HG03354 (cell line): ENCODE measurements around the gene TMEM62.
"Not testable (repeated sequence)": the region's sequence is repeated elsewhere in the genome, so short reads cannot be mapped to it uniquely, and the experiment has no call there.

Experiments
- ATAC-seq: cut with Tn5 transposase; IDR thresholded peaks from one replicate; pipeline ENCODE4 v1.9.1; 2021; ENCODE audit warnings: mild to moderate bottlenecking; ENCODE audit not compliant: unreplicated experiment, poor library complexity, severe bottlenecking

Gene TMEM62

DNA sequence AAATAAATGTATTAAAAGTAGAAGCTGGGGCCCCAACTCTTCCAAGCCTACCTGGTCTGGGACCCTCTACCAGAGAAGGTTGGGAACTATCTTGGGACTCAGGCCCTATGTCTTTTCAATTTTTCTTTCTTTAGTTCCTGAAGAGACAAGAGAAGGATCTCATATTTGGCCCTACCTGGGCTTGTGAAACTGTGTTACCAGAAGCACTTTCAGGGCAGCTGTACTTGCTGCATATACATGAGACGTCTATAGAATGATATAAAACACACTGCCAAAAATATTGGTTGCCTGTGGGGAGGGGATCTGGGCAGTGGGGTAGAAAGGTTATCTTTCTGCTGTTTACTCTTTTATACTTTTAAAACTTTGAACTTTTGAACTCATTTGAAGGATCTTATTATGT lies 88.0 kb downstream of the TMEM62 start:
- no peak for ATAC-seq

DNA sequence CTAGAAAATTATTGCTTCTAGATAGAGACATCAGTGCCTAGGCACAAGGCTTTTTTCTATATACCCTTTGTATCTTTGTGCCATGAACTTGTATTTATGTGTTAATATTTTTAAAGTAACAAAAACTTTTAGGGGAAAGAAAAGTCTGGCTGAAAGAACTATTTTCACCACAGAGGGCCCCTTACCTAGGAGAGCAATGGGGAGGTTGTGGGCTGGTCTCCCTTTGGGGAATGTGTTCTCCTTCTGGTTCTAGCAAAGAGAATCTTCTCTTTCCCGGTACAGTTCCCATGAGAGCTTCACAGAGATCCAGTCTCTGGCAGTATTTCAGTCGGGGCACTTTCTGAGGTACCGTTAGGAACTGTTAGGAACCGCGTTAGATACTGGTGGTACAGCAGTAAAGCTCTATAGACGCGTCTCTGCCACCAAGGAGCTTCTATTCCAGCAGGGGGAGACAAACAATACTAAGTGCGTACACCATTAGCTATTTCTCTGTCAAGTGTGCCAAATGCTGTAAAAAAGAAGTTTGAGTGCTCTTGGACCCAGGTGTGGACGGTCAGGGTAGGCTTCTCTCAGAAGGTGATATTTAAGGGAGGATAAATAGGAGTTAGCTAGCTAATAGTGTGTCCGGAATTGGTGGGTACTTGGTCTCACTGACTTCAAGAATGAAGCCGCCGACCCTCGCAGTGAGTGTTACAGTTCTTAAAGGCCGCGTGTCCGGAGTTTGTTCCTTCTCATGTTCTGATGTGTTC lies 92.0 kb downstream of the TMEM62 start:
- ATAC-seq = no peak

DNA sequence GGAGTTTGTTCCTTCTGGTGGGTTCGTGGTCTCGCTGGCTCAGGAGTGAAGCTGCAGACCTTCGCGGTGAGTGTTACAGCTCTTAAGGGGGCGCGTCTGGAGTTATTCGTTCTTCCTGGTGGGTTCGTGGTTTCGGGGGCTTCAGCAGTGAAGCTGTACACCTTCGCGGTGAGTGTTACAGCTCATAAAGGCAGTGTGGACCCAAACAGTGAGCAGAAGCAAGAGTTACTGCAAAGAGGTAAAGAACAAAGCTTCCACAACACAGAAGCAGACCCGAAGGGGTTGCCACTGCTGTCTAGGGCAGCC lies 92.5 kb downstream of the TMEM62 start:
- ATAC-seq = not testable (repeated sequence)

DNA sequence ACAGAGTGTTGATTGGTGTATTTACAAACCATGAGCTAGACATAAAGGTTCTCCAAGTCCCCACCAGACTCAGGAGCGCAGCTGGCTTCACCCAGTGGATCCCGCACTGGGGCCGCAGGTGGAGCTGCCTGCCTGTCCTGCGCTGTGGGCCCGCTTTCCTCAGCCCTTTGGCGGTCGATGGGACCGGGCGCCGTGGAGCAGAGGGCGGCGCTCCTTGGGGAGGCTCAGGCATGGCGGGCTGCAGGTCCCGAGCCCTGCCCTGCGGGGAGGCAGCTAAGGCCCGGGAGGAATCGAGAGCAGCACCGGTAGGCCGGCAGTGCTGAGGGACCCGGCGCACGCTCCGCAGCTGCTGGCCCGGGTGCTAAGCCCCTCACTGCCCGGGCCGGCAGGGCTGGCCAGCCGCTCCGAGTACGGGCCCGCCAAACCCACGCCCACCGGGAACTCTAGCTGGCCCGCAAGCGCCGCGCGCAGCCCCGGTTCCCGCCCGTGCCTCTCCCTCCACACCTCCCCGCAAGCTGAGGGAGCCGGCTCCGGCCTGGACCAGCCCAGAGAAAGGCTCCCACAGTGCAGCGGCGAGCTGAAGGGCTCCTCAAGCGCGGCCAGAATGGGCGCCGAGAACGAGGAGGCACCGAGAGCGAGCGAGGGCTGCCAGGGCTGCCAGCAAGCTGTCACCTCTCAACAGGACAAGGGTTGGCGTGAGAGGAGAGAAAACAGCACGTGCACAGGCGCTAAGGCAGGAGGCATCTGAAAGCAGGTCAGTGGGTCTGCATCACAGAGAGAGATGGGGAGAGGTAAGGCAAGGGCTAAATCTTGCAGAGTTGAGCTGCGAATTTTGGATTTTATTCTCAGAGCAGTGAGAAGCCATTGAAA lies 93.3 kb downstream of the TMEM62 start:
- ATAC-seq = no peak

DNA sequence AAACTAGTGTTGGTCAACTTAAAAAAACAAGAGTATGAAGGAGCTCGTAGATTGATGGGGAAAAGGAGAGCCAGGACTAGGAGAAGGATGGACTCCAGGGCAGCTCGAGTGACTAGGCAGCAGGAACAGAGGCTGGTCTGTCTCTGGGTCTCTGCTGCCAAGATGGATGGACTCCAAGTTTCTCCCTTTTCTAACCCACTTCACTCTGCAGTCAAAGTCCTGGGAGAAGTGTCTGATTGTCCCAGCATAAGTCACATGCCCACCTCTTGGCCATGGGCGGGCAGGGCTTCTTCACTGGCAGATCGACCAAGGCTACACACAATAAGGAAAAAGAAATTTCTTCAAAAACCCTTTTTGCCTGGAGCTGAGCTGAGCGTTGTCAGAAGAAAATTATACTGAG lies 96.6 kb downstream of the TMEM62 start:
- ATAC-seq = no peak

DNA sequence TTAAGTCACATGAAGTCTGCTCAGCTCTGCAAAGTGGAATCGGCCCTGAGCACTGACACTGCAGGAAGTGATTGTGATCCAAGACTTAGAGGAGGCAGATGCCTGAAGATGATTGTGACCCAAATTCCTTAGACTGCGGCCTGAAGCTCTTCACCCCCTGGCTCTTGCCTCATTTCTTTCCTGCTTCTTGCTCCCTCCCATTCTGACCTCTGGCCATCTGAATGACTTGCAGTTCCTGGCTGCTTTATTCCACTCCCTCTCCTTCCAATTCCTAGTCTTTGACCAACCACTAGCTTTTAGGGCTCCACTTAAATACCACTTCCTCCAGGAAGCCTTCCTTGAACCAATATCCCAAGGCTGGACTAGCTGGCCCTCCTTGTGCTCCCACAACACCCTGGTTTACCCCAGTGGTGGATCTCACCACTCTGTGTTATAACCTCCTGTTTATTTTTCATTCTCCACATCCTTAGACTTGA lies 97.3 kb downstream of the TMEM62 start:
- ATAC-seq = no peak

DNA sequence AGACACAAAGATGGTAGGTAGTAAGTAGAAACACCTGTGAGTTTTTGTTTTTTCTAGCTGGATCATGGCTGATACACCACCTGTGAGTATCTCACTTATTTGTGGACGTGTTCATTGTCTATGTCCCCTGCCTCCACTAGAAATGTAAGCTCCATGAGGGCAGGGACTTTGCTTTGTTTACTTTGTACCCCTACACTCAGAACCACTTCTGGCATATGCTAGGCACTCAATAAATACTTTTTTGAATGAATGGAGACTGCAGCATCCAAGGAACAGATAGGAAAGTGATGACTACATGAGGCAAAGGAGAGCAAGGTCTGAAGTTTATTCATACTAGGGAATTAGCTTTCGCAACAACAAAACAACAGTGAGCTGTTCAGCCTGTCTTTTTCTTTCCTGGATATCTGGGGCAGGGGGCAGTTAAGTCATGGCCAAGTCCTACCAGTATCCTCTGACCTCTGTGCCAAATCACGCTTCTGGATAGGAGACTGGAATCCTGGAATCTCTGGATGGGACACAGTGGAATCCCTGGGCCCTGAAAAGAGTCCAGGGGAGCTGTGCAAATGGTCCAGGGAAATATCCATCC lies 99.0 kb downstream of the TMEM62 start:
- no peak for ATAC-seq
